ENCODE data around the gene OR3A1. TPM values are rescaled to one million over a fixed set of nuclear protein-coding genes. Genes with fewer than 3 reads are reported as not detected.
"Not testable (repeated sequence)": the region's sequence is repeated elsewhere in the genome, so short reads cannot be mapped to it uniquely, and the experiment has no call there.

OR3A1 gene
- polyA plus RNA-seq (2013, experiment 1 of 2; ENCODE audit: insufficient read length) = 0.19 TPM
- polyA plus RNA-seq (2013, experiment 2 of 2; ENCODE audit: insufficient read length) = 0.11 TPM

GRCh38 chr17:3298260-3298659 lies at the start of gene OR3A1:
TSS of gene OR3A1 (minus strand) at chr17:3298360. CDS start at chr17:3292582, 5,778 bp downstream.
- DNase-seq = no peak

DNA sequence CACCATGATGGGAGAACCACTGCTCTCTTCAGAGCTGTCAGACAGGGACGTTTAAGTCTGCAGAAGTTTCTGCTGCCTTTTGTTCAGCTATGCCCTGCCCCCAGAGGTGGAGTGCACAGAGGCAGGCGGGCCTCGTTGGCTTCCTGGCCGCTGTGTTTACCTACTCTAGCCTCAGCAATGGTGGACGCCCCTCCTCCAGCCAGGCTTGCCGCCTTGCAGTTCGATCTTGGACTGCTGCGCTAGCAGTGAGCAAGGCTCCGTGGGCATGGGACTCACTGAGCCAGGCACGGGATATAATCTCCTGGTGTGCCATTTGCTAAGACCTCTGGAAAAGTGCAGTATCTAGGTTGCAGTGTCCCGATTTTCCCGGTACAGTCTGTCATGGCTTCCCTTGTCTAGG lies 44.6 kb upstream of the OR3A1 start:
- DNase-seq = not testable (repeated sequence)

DNA sequence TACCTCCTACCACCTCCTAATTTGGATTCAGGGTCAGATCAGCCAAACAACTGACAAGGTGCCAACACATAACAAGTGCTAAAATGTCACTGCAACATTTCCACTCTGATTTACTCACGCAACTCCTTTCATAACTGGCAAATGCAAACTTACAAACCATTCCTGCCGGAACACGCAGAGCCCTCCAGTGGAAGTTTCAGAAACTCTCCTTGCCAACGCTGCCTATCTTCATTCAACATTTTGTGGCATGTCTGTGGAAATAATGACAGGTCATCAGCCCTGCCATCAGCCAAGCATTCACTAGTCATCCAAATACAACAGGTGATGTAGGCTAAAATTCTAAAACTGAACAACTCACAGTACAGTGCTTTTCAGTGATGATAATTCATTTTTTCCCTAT lies 37.7 kb upstream of the OR3A1 start:
- DNase-seq = no peak

- DNase-seq = no peak
Measured at GRCh38 chr17:3318336-3318735, 20.2 kb upstream of the OR3A1 start.

GRCh38 chr17:3316836-3317235 lies 18.7 kb upstream of the OR3A1 start:
- no peak for DNase-seq

DNA sequence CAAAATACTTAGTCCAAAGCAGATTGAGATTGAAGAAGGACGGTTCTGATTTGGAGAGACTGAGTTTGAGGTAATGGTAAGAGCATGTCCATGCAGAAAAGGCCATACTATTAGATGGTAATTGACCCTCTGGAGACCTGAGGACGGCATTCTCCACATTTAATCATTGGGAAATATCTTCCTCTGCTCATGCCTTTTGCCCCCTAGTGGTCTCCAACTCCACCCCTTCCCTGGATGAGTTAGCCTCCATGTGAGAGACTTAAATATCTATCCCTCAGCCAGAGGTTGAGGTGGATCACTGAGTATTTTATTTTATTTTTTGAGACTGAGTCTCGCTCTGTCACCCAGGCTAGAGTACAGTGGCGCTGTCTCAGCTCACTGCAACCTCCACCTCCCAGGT lies 10.4 kb upstream of the OR3A1 start:
- no peak for DNase-seq

- no peak for DNase-seq
Measured at GRCh38 chr17:3295632-3296031, 2.5 kb downstream of the OR3A1 start.

DNA sequence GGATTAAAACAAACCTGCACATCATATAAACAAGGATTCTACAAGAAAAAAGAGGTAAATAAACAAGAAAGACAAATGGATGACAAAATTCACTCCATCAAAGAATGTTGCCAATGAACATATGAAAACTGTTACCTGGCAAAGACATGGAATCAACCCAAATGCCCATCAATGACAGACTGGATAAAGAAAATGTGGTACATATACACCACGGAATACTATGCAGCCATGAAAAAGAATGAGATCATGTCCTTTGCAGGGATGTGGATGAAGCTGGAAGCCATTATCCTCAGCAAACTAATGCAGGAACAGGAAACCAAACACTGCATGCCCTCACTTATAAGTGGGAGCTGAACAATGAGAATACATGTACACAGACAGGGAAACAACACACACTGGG lies 4.6 kb downstream of the OR3A1 start:
- not testable (repeated sequence) for DNase-seq

DNA sequence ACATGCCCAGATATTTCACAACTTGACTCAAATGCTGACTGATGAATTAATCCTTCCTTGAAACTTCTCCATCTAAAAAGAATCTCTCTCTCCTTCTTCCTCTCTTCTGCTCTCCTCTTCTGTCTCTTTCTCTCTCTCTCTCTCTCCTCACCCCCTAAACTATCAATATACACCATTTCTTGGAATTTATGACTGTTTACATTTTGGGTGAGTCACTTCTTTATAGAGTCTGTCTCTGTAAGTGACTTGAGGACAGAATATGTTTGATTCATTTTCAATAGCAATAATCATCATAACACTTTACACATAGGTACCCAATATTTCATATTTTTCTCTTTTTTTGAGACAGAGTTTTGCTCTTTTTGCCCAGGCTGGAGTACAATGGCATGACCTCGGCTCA lies 15.3 kb downstream of the OR3A1 start:
- no peak for DNase-seq

- DNase-seq = no peak
Measured at GRCh38 chr17:3276126-3276525, 22.0 kb downstream of the OR3A1 start.

DNA sequence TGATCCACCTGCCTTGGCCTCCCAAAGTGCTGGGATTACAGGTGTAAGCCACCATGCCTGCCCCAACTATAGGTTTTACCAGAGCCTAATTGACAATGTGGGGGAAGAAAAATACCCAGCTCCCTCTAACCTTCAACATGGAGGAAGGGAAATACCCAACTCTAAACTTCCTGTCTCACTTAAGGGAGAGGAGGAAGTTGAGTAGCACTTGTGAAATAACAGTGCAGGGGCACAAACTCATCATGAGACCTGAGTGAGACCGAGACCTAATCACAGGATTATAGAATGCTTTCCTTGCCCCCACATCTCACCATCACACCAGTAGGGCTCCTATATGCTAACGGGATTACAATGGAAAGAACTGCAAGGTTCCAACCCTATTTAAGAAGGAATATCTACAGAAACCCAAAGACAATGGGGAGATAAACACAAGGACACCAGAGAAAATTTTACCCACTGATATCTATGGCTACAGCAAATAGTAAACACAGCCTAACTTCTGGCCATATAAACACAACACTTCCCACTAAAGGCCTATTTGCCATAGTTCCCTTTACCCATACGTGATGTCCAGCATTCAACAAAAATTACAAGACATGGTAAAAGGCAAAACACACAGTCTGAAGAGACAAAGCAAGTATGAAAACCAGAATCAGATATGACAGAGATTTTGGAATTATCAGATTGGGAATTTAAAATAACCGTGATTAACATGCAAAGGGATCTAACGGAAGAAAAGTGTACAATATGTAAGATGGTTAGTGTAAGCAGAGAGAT lies 26.9 kb downstream of the OR3A1 start:
- no peak for DNase-seq

DNA sequence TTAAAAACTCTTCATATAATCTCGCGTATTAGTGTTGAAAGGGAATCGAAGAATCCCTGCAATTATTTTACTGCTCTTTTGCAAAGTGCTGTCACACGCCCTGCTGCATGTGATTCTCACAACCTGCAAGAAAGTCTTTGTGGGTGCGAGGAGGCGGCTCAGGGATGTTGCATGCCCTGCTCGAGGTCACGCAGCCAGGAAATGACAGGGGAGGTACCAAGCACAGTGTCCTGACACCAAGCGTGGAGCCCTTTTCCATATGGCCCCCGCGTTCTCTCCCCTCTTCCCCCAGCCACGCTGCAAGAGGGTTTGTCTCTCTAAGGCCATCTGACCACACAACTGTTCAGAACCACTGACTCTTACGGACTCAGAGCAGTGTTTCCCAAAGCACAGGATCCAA lies 37.6 kb downstream of the OR3A1 start:
- no peak for DNase-seq

- DNase-seq = no peak
Measured at GRCh38 chr17:3260163-3260562, 38.0 kb downstream of the OR3A1 start.

DNA sequence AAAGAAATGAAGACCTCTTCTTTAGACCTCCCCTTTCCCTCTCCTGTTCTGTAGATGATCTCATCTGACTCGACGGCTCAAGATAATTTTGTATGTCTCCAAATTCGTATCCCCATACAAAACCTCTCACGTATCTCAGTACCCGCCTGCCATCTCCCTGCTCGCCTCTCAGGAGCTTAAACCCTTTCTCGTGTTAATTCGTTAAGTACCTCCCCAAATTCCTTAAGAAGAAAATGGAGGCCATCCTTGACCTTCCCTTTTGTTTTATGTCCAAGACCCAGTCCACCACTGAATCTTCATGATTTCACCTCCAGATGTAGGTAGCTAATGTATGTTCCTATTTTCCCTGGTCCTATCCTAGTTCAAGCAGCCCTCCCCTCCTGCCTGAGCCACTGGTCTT lies 41.6 kb downstream of the OR3A1 start:
- no peak for DNase-seq

- not testable (repeated sequence) for DNase-seq
Measured at GRCh38 chr17:3249013-3249412, 49.1 kb downstream of the OR3A1 start.

DNA sequence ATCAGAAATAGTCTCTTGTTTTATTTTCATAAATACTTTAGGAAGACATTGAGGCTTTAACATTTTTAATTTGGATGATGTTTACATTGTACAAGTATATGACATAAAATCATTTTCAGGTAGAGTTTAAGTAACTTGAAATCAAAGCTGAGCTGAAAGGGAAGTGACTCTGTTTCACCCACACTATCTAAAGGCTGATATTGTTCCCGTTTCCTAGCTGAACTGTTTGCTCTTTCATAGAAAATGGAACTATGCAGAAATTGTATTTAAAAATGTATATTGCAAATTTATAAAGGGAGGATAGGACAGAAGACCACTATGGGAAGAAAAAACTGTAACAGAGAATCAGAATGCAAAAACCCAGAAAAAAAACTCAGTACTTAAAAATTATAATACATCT lies 53.3 kb downstream of the OR3A1 start:
- not testable (repeated sequence) for DNase-seq

DNA sequence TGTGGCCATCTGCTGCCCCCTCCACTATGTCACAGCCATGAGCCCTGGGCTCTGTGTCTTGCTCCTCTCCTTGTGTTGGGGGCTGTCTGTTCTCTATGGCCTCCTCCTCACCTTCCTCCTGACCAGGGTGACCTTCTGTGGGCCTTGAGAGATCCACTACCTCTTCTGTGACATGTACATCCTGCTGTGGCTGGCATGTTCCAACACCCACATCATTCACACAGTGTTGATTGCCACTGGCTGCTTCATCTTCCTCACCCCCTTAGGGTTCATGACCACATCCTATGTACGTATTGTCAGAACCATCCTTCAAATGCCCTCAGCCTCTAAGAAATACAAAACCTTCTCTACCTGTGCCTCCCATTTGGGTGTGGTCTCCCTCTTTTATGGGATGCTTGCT lies 57.1 kb downstream of the OR3A1 start:
- not testable (repeated sequence) for DNase-seq

Data from fibroblast of skin of scalp (primary cell).